Liver (tissue), 3 donors: ENCODE results near the gene STK11.

Experiments used
- CTCF ChIP-seq: fragments of 150-350 bp; IDR thresholded peaks from 2 replicates; pipeline ENCODE4 v1.5.1; 2017; ENCODE audit warnings: improper control_type of control experiment, low read depth, low read length; ENCODE audit not compliant: missing input control
- JUND ChIP-seq, 2 donors: IDR thresholded peaks; 2 replicates each; pipeline ENCODE4 v1.6.1; 2016; ENCODE audit warnings: antibody characterized with exemption in 2 of 2
- REST ChIP-seq: IDR thresholded peaks from 2 replicates; pipeline ENCODE4 v1.6.1; 2016; ENCODE audit warnings: antibody characterized with exemption, mild to moderate bottlenecking
- TAF1 ChIP-seq: conservative IDR thresholded peaks from 2 replicates; pipeline ENCODE4 v1.6.1; 2016; ENCODE audit warnings: antibody characterized with exemption, mild to moderate bottlenecking
- YY1 ChIP-seq: IDR thresholded peaks from 2 replicates; pipeline ENCODE4 v1.6.1; 2016; ENCODE audit warnings: antibody characterized with exemption, mild to moderate bottlenecking
- ZBTB33 ChIP-seq: IDR thresholded peaks from 2 replicates; pipeline ENCODE4 v1.6.1; 2016; ENCODE audit warnings: antibody characterized with exemption
- donor health status: healthy.
- donor health status: healthy.

GRCh38 chr19:1206150-1206863 is 729 bp downstream of the STK11 start:
- TF ChIP-seq ZBTB33 (no peak), CTCF (no peak), JUND (IDR thresholded peaks at IDR 0.05) (no peak), YY1 (no peak), REST (no peak), TAF1 (no peak)
